ENCODE data around the gene DNMT3A. TPM values are rescaled to one million over a fixed set of nuclear protein-coding genes. Genes with fewer than 3 reads are reported as not detected.

Gene DNMT3A
- total RNA-seq, 3 donors from 2014 or later (not counting 1 experiment from before 2014, with no cell fraction given) = 36.3 to 60.7 (median 45.2) TPM

DNA sequence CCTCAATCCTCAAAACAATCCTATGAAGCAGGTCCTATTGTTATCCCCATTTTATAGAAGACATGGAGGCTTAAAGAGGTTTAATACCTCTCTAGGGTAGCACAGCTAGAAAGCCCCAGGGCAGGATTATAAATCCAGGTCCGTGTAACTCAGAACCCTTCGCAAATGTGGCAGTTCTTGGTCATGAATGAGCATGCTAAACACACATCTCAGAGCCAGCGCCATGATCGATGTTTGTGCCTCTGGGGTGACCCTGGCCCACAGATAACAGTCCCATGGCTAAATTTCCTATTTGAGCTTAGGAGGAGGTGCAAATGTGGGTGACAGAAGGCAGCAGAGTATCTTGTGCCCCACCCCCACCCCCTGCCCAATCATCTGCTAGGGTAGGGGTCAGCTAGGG, 17.5 kb downstream of the DNMT3A start:
- TF ChIP-seq, protein P1, sequence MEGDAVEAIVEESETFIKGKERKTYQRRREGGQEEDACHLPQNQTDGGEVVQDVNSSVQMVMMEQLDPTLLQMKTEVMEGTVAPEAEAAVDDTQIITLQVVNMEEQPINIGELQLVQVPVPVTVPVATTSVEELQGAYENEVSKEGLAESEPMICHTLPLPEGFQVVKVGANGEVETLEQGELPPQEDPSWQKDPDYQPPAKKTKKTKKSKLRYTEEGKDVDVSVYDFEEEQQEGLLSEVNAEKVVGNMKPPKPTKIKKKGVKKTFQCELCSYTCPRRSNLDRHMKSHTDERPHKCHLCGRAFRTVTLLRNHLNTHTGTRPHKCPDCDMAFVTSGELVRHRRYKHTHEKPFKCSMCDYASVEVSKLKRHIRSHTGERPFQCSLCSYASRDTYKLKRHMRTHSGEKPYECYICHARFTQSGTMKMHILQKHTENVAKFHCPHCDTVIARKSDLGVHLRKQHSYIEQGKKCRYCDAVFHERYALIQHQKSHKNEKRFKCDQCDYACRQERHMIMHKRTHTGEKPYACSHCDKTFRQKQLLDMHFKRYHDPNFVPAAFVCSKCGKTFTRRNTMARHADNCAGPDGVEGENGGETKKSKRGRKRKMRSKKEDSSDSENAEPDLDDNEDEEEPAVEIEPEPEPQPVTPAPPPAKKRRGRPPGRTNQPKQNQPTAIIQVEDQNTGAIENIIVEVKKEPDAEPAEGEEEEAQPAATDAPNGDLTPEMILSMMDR (IDR thresholded peaks at IDR 0.05) = no peak
- Histone ChIP-seq H3K9me3 (ENCODE audit: control insufficient read depth, insufficient read depth, low read length) (peaks cover 10% of the 10 kb centered on the region), H3K27ac (ENCODE audit: low read length) (no peak overlapping the region), H3K36me3 (ENCODE audit: control insufficient read depth, insufficient read depth, low read length) (peaks cover 3% of the 10 kb centered on the region), H3K27me3 (ENCODE audit: control insufficient read depth, insufficient read depth, low read length) (no peaks in the 10 kb centered on the region), H3K4me3 (ENCODE audit: low read length) (no peak overlapping the region), H3K4me1 (ENCODE audit: control insufficient read depth, insufficient read depth, low read length) (peaks cover 32% of the 10 kb centered on the region)
- peaks cover 35 to 44% of the 10 kb centered on the region in 2 donors for H3K4me1 Mint-ChIP-seq
- no peaks in the 10 kb centered on the region for H3K9me3 Mint-ChIP-seq
- no peak overlapping the region for H3K4me3 Mint-ChIP-seq
- DNase-seq = no peak
- H3K36me3 Mint-ChIP-seq = peaks cover 10% of the 10 kb centered on the region
- no peaks in the 10 kb centered on the region for H3K27me3 Mint-ChIP-seq (ENCODE audit: low read depth in 2 of 2)
- 95% methylated on average over 4 of the region's 4 CpGs for WGBS (ENCODE audit: insufficient coverage)
- peak overlapping the region in 1 of 2 donors; percentile 84 for H3K27ac Mint-ChIP-seq
- no peak for ATAC-seq
- intact Hi-C loops (cut with micrococcal nuclease) = no loop called here

DNA sequence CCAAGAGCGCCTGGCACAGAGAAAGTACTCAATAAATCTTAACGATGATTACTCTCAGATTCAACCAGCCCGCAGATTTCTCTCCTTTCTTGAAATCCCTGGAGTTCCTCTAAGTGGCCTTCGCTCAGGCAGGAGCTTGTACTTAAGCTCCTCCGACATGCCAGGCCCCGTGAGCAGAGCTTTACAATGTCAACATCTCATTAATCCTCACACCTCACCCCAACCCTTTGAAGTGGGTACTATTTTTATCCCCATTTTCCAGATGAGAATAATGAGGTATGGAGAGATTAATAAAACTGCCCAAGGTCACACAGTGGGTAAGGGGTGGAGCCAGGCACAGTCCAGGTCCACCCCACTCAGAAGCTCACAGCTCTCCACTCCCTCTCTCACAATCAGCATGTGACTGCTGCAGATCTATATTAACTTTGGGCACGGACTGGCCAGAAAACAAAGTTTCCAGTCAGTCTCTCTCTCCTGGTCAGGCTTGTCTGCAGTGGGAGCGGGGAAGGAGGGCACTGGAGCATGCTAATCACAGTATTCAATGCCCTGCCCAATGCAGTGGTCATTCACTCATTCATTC, 18.0 kb downstream of the DNMT3A start:
- H3K27me3 ChIP-seq (ENCODE audit: control insufficient read depth, insufficient read depth, low read length) = no peaks in the 10 kb centered on the region
- Mint-ChIP-seq H3K27me3 (ENCODE audit: low read depth in 2 of 2) (no peaks in the 10 kb centered on the region), H3K27ac (peak overlapping the region; percentile 80 to 84), H3K4me1 (peaks cover 35 to 46% of the 10 kb centered on the region in 2 donors), H3K36me3 (peaks cover 10% of the 10 kb centered on the region), H3K4me3 (peak overlapping the region; percentile 82), H3K9me3 (no peaks in the 10 kb centered on the region)
- peaks cover 10% of the 10 kb centered on the region for H3K9me3 ChIP-seq (ENCODE audit: control insufficient read depth, insufficient read depth, low read length)
- DNase-seq (no peak), ATAC-seq (no peak)
- H3K36me3 ChIP-seq (ENCODE audit: control insufficient read depth, insufficient read depth, low read length) = peaks cover 3% of the 10 kb centered on the region
- H3K27ac ChIP-seq (ENCODE audit: low read length) = peak overlapping the region; percentile 0
- peaks cover 32% of the 10 kb centered on the region for H3K4me1 ChIP-seq (ENCODE audit: control insufficient read depth, insufficient read depth, low read length)
- intact Hi-C loops (cut with micrococcal nuclease) = no loop called here
- peak overlapping the region; percentile 10 for H3K4me3 ChIP-seq (ENCODE audit: low read length)
- WGBS (ENCODE audit: insufficient coverage) = 82% methylated on average over 7 of the region's 8 CpGs
- TF ChIP-seq, protein P1 (IDR thresholded peaks at IDR 0.05) = no peak

DNA sequence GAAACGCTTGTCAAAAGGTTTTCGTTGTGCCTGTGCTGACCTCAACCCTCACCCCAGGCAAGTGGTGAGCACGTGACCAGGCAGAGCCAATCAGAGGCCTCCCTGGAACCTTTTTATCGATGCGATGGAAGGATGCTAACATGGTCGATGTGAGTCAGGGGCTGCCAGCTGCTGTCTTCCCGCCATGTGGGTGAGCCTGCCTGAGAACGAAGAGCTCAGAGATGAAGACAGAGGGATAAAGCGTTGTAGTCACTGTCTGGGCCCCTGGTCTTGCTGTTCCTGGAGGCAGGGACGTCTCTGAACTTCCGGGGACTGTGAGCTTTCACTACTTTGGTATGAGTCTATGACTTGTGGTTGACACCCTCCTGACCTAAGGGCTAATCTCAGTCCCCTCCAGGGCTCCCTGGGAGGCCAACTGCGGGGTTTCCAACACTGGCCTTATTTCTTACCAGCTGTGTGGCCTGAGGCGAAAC, 18.6 kb downstream of the DNMT3A start:
- no peaks in the 10 kb centered on the region for H3K27me3 ChIP-seq (ENCODE audit: control insufficient read depth, insufficient read depth, low read length)
- Mint-ChIP-seq H3K4me3 (peak overlapping the region; percentile 82), H3K27ac (peak overlapping the region; percentile 80 to 84), H3K27me3 (ENCODE audit: low read depth in 2 of 2) (no peaks in the 10 kb centered on the region), H3K4me1 (peaks cover 35 to 46% of the 10 kb centered on the region in 2 donors), H3K36me3 (peaks cover 10% of the 10 kb centered on the region), H3K9me3 (no peaks in the 10 kb centered on the region)
- peaks cover 10% of the 10 kb centered on the region for H3K9me3 ChIP-seq (ENCODE audit: control insufficient read depth, insufficient read depth, low read length)
- peak overlapping the region; percentile 10 for H3K4me3 ChIP-seq (ENCODE audit: low read length)
- WGBS (ENCODE audit: insufficient coverage) = 46% methylated on average over 13 of the region's 13 CpGs
- intact Hi-C loops (cut with micrococcal nuclease) = no loop called here
- H3K27ac ChIP-seq (ENCODE audit: low read length) = peak overlapping the region; percentile 0
- peaks cover 3% of the 10 kb centered on the region for H3K36me3 ChIP-seq (ENCODE audit: control insufficient read depth, insufficient read depth, low read length)
- ATAC-seq = peak; percentile 71 to 87 (median 83)
- TF ChIP-seq, protein P1 (IDR thresholded peaks at IDR 0.05) = no peak
- peak in 1 of 2 donors; percentile 77 for DNase-seq
- peaks cover 32% of the 10 kb centered on the region for H3K4me1 ChIP-seq (ENCODE audit: control insufficient read depth, insufficient read depth, low read length)

DNA sequence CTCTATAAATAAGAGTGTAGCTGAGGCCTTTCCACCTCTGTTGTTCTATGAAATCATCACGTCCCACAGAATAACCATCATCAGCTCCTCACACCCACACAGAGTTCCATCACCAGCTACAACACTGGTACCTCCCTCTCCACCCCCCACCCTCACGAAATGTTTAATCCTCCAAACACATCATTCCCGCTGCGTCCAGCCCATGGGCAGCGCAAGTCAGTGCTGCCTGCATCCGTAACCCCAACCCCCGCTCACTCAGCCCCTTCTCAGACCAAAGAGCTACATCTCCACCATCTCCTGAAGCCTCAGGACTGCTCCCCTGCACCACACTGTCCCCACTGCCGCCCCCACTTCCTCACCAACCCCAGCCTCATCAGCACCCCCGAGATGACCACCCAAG, 19.4 kb downstream of the DNMT3A start:
- Histone ChIP-seq H3K27me3 (ENCODE audit: control insufficient read depth, insufficient read depth, low read length) (no peaks in the 10 kb centered on the region), H3K4me3 (ENCODE audit: low read length) (no peak overlapping the region), H3K9me3 (ENCODE audit: control insufficient read depth, insufficient read depth, low read length) (peaks cover 10% of the 10 kb centered on the region), H3K36me3 (ENCODE audit: control insufficient read depth, insufficient read depth, low read length) (peaks cover 3% of the 10 kb centered on the region), H3K27ac (ENCODE audit: low read length) (no peak overlapping the region), H3K4me1 (ENCODE audit: control insufficient read depth, insufficient read depth, low read length) (peaks cover 32% of the 10 kb centered on the region)
- peaks cover 5% of the 10 kb centered on the region for H3K36me3 Mint-ChIP-seq
- no peak for DNase-seq
- WGBS (ENCODE audit: insufficient coverage) = 74% methylated on average over 9 of the region's 9 CpGs
- TF ChIP-seq, protein P1 (IDR thresholded peaks at IDR 0.05) = no peak
- no peaks in the 10 kb centered on the region for H3K9me3 Mint-ChIP-seq
- peaks cover 35 to 39% of the 10 kb centered on the region in 2 donors for H3K4me1 Mint-ChIP-seq
- no peaks in the 10 kb centered on the region for H3K27me3 Mint-ChIP-seq (ENCODE audit: low read depth in 2 of 2)
- peak overlapping the region; percentile 82 for H3K4me3 Mint-ChIP-seq
- no peak for ATAC-seq
- peak overlapping the region; percentile 80 to 84 for H3K27ac Mint-ChIP-seq
- intact Hi-C loops (cut with micrococcal nuclease) = no loop called here

All from natural killer cell (primary cell).